Measurements from ENCODE around the gene SLC35F3.

SLC35F3 gene

DNA sequence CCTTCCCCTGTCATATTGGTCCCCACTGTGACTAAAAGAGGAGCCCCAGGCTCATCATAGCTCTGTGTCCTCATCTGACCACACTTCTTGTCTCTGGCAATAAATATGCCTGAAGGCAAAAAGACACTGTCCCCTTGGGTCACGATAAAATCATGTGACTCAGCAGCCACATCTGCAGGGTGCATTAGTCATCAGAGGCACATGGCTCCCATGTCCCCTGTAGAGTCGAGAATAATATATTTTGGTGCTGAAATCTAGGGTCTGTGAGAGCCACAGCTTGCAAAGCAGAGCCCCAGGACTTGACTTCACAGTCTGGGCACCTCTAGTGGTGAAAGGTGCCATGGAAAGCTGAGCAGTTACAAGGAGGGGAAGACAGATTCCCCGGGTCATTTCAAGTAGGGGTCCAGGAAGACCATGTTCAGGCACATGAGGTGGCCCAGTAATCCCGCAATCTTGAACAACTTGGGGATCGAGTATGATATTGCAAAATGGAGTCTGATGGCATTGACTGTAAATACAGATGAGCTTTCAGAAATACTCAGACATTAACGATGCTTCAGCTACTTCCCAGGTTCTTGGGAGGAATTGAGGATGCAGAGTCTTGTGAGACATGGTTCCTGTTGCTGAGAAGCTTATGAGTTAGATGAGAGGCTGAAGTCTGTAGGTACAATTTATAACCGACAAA, 68.6 kb downstream of the SLC35F3 start:
- no peak for DNase-seq (ENCODE audit: low spot score)

- no peak for DNase-seq (ENCODE audit: low spot score)
These were observed 71.0 kb downstream of the SLC35F3 start for GRCh38 chr1:233975486-233975885.

- no peak for DNase-seq (ENCODE audit: low spot score)
These were observed 76.7 kb downstream of the SLC35F3 start for GRCh38 chr1:233981042-233981675.

DNA sequence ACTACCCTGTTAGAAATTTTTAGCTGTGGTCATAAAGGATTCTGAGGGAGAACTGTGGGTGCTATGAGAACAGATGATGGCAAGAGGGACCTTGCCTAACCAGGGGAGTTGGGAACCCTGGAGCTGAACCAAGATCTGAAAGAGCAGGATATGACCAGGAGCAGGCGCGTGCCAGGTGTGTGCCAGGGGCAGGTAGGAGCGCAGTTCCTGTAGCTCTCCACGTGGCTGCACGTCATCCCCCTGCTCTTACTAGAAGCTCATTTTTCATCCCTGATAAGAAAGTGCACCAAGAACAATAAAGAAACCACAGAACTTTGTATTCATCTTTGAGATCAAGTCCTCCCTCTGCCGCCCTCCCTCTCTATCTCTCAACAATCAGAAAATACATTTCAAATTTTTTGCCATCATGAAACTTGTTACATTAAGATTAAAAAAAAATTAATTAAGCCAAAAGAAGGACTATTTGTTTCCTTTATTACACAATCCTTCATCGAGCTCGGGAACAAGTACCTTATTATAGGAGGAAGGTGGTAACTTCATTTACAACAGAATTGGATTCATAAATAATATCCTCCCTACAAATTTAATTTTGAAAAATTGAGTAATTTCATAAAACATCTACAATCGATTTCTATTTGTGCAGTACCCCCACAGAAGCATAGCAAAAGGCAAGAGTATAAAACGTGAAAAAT, 78.5 kb downstream of the SLC35F3 start:
- DNase-seq (ENCODE audit: low spot score): no peak

- no peak for DNase-seq (ENCODE audit: low spot score)
These were observed 79.3 kb downstream of the SLC35F3 start for GRCh38 chr1:233983811-233984210.

DNA sequence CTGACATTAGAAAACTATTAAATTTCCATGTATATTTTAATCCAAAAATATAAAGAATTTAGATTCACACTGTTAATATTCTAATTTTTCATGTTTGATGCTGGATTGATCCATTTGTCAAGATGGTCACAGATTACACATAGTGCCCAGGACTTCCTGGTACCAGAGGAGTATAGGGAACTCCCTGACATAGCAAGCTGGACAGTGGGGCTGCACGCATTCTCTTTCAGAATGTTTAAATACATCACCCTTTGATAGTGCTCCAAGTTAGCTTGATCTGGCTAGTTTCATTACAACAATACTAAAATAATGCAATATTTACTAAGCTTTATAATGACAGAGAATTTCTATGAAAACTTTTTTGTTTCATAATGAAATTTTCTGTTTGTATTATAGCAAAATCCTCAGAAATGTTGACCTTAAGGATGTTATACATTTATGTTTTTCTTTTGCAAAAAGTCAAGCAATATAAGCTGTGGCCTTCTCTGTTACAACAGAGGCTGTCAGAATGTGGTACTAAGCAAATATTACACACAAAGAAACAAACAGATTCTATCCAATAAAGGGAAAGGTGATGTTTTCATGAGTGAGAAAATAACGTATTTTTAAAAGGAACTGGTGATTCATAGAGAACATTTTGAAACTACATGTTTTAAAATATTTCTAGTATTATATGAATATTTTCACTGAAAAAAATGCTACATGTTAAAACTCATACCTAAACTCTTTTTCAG, 84.7 kb downstream of the SLC35F3 start:
- DNase-seq (ENCODE audit: low spot score): no peak

DNA sequence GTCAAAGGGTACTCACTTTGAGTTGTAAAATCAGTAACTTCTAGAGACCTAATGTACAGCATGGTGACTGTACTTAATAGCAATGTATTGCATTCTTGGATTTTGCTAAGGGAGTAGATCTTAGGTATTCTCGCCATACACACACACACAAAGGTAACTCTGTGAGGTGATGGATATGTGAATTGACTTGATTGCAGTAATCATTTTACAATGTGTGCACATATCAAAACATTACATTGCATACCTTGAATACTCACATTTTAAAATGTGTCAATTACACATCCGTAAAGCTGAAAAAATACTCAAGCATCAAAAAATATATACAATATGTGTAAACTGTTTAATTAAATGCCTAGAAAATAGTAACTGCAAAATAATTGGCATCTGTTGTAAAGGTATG, 86.0 kb downstream of the SLC35F3 start:
- DNase-seq (ENCODE audit: low spot score): no peak

DNA sequence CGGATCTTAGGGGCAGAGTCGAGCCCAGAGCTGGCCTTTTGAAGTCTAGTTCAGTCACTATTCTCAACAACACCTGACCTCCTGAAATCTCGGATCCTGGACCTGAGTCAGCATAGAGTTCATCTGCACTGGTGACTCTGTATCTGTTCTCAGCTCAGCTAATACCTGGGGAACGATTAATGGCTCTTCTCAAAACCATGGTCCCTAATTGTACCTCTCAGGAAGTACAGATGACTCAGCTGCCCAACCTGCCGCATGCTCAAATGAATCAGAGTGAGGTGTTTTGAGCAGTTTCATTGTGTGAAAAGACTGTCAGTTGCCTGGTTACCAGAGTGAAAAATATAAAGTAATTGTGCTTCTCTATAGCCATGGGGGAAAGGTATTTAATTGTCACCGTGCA, 89.2 kb downstream of the SLC35F3 start:
- DNase-seq (ENCODE audit: low spot score): no peak

DNA sequence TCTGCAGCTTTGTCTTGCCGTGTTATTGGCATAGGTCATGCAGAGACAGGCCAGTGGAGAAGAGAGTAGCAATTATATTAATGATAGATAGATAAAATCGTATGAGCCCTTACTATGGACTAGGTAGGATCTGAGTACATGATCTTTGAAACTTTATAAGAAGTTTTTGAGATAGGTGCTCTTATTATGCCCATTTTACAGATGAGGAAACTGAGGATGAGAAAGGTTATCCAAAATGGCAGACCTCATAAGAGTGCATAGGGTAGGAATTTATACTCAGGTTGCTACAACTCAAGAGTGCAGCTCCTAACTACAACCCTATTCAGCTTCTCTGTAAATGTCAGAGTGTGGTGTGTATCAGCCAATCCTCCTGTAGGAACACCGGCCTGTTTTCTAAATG, 89.6 kb downstream of the SLC35F3 start:
- no peak for DNase-seq (ENCODE audit: low spot score)

- no peak for DNase-seq (ENCODE audit: low spot score)
These were observed 94.0 kb downstream of the SLC35F3 start for GRCh38 chr1:233998456-233998855.

DNA sequence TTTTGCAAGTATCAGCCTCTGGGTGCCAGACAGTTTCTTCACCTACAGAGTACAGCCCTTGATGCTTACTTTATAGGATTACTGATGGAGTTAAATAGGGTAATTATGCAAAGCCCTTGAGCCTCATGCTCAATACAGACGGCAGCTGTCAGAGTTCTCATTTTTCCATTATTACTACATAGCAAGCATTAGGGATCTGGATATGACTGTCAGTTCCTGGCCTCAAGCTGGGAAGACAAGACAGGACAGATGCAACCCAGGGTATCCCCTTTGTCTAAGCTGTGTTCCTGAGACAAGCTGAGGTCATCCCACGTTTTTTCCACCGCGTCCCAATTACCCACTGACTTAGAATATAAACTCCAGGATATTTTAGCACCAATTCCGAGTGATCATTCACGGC, 94.4 kb downstream of the SLC35F3 start:
- DNase-seq (ENCODE audit: low spot score): no peak

GRCh38 chr1:234000557-234001041, 96.1 kb downstream of the SLC35F3 start:
- DNase-seq (ENCODE audit: low spot score): no peak

DNA sequence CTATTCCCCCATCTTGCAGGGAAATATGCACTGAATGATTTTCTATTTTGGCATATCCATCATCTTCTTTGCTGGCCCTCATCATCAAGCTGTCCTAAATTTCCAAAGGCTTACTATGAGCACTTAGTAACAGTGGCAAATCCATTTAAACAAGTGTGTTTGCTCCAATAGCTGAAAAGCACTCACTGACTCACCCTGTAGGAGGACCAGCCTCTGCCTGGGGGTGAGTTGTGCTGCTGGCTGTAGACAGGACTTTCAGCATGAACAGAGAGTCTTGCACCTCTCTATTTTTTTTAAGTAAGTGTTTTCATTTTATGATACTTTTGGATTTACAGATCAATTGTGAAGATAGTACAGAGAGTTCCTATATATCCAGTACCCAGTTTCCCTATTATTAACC, 97.3 kb downstream of the SLC35F3 start:
- no peak for DNase-seq (ENCODE audit: low spot score)

DNA sequence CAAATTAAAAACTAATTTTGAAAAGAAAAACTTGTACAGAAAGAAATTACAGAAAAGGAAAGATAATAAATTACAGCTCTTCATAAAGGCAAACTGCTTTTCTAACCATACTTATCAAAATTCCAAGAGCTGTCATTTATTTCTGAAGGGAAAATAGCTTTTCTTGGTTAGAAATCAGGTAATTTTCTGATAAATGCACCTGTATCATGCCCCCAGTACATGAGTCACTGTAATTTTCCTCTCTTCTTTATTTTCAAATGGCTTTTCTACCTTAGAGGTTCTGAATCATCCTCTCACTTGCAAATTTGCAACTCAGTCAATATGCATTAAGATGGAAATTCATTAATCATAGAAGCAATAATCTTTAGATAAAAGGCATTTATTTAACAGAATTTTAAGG, 100.1 kb downstream of the SLC35F3 start:
- DNase-seq (ENCODE audit: low spot score): no peak

GRCh38 chr1:234007684-234008083, 103.2 kb downstream of the SLC35F3 start:
- no peak for DNase-seq (ENCODE audit: low spot score)

DNA sequence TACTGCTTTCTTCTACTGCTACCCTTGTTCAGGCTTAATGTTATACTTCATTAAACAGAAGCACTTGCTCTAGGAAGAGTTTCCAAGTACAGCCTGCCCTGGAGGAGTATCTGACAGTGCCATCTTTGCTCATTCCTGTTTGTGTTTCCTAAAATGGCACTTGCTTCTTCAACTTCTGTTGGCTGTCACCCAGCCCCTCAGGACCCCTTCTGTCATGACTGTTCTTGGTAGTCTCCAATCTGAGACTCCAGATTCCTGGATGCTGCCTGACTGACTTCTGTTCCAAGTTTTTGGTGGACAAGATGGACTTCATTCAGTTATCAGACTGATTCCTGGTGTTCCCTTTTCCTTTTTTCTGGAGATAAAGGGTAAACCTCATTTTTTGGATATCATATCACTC, 104.1 kb downstream of the SLC35F3 start:
- DNase-seq (ENCODE audit: low spot score): no peak

DNA sequence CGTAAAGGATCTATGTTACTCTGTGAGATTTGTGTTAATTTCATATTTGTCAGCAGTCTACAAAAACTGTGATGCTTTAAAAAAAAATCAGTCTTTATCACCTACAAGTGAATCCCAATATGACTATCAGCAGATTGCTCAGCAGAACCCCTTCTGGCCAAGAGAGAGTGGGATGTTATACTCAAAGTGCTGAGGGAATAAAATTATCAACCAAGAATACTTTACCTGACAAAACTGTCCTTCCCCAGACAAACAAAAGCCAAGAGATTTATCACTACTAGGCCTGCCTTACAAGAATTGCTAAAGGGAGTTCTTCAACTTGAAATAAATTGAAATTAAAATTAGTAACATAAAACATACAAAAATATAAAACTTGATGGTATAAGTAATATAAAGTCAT, 105.2 kb downstream of the SLC35F3 start:
- no peak for DNase-seq (ENCODE audit: low spot score)

DNA sequence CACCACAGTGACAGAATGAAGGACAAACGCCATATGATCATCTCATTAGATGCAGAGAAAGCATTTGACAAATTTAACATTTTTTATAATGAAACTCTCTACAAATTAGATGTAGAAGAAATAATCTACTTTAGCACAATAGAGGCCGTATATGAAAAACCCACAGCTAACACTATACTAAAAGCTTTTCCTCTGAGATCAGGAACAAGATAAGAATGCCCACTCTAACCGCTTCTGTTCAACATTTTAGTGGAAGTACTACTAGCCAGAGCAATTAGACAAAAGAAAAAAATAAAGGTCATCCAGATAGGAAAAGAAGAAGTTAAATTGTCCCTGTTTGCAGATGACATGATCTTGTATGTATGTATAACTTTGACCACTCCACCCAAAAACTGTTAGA, 109.7 kb downstream of the SLC35F3 start:
- no peak for DNase-seq (ENCODE audit: low spot score)

DNA sequence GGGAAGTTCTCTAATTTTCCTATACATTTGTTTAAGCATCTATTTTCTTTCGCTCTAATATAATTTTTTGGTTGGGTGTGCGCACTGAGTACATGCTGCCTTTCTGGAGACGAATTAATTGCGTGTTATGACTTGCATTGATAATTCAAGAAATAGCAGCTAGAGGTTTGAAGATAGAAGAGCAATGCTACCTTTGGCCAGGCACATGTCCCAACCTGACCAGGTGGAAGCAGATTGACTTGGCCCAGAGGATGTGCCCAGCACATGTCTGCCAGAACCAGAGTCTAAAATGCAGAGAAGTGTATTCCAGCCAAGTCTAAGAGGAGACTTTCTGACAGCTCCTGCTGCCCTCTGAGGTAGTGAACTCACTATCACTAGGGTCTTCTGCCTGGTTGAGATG, 114.3 kb downstream of the SLC35F3 start:
- no peak for DNase-seq (ENCODE audit: low spot score)

DNA sequence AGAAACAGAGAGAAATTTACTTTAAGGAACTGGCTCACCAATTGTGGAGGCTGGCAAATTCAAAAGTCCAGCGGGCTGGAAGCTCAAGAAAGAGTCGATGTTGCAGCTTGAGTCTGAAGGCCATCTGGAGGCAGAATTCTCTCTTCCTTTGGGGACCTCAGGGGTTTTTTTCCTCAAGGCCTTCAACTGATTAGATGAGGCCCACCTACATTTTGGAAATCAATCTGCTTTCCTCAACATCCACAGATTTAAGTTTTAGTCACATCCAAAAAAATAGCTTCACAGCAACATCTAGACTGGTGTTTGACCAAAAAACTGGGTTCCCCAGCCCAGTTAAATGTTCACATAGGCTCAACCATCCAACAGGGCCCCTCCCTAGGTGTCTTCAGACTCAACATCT, 114.9 kb downstream of the SLC35F3 start:
- DNase-seq (ENCODE audit: low spot score): no peak

- DNase-seq (ENCODE audit: low spot score): no peak
These were observed 117.8 kb downstream of the SLC35F3 start for GRCh38 chr1:234022302-234022701.

GRCh38 chr1:234039603-234040002, 135.1 kb downstream of the SLC35F3 start:
- no peak for DNase-seq (ENCODE audit: low spot score)
